ENCODE results near the gene TNFAIP6.
"Not testable (repeated sequence)": the region's sequence is repeated elsewhere in the genome, so short reads cannot be mapped to it uniquely, and the experiment has no call there.

Gene TNFAIP6

GRCh38 chr2:151357359-151357758, at the start of gene TNFAIP6:
Gene TNFAIP6 (plus strand): TSS chr2:151357592. CDS start chr2:151357667, 75 bp downstream.
- no peak for DNase-seq

GRCh38 chr2:151310313-151310712, 47.1 kb upstream of the TNFAIP6 start:
- DNase-seq, result not testable (repeated sequence)

DNA sequence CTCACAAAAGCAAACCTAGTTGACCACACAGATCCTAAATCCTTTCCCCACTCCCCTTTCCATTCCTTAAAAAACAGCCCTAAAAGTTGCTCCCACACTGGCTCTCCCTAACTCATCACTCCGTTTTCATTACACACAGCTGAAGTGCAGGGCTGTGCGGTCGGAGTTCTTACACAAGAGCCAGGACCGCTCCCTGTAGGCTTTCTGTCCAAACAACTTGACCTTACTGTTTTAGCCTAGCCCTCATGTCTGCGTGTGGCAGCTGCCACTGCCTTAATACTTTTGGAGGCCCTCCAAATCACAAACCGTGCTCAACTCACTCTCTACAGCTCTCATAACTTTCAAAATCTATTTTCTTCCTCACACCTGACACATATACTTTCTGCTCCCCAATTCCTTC, 45.0 kb upstream of the TNFAIP6 start:
- DNase-seq, result not testable (repeated sequence)

GRCh38 chr2:151315381-151315903, 42.0 kb upstream of the TNFAIP6 start:
- no peak for DNase-seq

DNA sequence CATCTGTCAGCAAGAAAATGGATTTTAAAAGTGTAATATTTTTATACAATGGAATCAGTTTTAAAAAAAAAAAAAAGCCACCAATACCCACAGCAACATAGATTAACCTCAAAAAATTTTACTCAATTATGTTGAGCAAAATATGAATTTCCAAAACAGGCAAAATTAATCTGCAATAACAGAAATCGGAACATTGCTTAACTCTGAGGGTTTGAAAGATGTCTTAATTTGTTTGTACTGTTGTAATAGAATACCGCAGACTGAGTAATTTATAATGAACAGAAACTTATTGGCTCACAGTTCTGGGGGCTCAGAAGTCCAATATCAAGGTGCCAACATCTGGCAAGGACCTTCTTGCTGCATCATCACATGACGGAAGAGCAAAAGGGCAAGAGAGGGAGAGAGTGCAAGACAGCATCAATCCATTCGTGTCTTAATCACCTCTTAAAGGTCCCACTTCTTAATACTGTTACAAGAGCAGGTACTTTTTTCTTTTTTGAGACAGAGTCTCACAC, 31.8 kb upstream of the TNFAIP6 start:
- DNase-seq, result no peak

DNA sequence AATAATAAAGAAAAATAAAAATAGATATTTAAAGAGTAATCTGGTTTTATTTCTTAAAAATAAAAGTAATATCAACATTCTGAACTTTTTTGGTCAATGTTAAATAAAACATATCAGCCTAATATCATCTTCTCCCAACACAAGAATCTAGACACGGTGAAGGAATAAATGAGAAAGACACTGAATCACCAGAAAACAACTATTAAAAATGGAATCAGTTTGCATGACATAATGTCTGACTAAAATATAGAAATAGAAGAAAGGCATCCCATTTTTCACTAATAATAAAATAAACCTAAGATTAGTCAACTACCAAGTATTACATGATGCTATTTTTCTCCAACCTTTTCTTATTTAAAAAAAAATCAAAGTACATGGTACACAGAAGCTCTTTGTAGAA, 30.8 kb upstream of the TNFAIP6 start:
- no peak for DNase-seq

DNA sequence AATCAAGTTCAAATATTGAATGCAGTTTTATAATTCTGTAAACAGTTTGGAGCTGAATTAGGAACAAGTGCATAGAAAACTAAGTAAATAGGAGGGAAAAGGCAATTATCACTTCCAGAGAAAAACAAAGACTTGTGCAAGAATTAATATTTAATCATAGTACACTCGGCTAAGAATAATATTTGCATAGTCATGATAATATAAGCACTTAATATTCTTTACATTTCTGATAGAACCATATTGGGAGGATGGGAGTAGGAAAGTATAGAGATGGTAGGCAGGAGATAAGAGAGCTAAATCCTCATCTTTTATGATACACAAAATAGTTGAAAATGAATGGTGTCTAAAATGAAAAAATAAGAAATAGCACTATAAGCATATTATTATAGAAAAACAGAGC, 27.4 kb upstream of the TNFAIP6 start:
- no peak for DNase-seq

DNA sequence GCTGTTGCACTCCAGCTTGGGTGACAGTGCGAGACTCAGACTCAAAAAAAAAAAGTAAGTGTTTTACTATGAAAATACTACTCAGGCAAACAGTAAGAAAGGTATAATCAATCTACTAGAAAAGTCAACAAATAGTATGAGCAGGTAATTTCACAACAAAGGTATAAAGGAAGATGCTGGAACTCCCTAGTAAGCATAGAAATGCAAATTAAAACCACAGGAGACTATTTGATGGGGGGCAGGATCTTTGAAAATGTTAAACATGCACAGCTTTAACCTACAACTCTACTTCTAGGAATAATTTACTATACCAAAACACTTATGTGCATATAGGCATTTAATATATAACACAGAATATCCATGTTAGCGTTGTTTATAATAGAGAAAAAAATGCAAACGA, 24.3 kb upstream of the TNFAIP6 start:
- no peak for DNase-seq

DNA sequence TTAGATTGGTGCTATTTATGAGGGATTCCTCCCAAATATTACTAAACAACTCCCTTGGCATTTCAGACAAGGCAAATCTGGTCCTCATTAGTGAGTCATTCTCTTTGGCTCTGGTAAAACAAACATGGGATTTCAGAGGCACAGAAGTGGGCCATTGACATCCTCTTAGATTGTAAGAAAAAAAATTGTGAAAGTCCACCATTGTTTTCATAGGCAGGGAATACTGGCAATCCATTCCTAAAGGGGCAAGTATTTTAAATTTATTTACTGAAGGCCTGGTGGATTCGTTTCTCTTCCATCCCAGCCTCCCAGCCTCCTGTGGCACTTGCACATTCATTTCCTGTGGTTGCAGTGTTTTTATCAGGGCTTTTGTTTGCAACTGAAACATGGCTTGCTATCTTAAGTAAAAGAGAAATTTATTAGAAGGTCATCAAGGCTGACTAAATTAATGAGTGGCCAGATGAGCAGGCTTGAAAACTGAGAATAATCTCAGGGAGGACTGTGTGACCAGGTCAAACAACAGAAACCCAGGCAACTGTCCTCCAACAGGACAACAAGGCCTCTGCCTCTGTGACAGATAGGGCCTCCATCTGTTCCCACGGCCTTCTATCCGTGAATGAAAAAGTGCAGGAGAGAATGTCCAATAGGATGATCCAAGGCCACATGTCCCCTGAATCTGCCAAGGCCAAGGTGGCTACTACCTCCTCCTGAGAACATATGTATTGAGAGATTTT, 23.1 kb upstream of the TNFAIP6 start:
- no peak for DNase-seq

DNA sequence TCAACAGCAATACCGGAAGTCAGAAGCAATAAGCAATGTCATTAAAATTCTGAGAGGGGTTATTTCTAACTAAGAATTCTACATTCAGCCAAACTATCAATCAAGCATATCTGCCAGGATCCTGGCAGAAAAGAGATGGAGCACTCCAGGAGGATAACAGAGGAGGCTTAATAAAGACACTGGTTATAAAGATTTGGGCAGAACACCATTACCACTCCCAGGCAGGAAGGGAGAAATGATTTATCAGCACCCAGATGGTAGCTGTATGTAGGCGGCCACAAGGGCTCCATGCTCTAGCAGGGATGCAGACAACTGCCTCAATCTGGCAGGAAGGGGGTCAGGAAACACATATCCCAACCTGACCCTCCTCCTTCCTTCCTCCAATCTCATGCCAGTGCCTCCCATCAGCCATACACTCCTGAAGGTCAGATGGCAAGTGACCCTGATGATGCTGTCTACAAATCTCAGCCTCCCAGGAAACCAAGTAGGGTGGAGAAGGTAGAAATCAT, 20.5 kb upstream of the TNFAIP6 start:
- no peak for DNase-seq

DNA sequence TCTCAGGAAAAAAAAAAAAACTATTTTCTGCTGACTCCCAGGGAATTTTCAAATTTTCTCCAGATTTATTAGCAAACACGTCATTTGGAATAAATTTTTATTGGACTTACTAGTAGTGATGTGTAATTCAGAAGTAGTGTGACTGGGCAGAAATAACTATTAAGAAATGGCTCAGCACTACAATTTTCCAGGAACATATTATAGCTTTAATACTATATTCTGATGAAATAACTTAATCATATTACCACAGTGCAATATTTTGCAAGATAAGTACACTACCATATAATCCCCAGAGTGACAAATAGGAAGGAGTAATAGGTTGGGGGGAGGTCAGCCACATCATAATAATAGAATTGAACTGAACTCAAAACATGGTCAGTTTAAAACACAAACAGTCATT, 19.7 kb upstream of the TNFAIP6 start:
- DNase-seq, result no peak

DNA sequence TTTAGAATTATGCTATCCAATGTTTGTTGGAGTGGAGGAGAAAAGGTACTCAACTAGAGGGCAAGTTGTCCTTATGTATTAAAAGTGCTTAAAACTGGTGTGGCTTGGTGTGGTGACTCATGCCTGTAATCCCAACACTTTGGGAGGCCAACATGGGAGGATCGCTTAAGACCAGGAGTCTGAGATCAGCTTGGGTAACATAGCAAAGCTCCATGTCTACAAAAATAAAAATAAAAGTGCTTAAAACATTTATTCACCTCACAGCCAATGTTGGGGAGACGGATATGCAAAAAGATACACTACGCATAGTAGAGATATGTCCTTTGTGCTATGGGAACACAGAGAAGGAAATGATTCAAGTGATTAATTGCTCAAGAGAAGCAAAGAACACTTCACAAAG, 19.3 kb upstream of the TNFAIP6 start:
- DNase-seq, result no peak

GRCh38 chr2:151343073-151343472, 14.3 kb upstream of the TNFAIP6 start:
- no peak for DNase-seq

GRCh38 chr2:151344191-151344590, 13.2 kb upstream of the TNFAIP6 start:
- DNase-seq, result not testable (repeated sequence)

DNA sequence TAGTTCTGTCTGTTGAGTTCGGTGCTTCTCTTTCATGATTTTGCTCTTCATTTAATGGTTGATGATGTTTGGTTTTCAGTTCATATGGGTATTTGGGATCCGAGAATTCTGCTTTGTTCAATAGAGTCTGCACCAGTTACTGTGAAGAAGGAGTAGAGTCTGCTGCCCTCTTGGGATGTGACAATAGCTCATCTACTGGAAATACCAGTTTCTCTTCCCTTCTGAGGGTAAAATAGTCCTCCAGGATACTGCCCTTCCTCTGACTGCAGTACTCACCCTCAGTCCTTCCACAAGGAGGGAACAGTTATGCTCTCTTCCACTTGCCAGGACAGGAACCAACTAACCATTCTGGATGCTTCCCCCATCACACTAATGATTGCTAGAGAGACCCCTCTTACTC, 12.5 kb upstream of the TNFAIP6 start:
- no peak for DNase-seq

- no peak for DNase-seq
Observed at GRCh38 chr2:151347294-151347693, 10.1 kb upstream of the TNFAIP6 start.

- no peak for DNase-seq
Observed at GRCh38 chr2:151347906-151348305, 9.5 kb upstream of the TNFAIP6 start.

- DNase-seq, result no peak
Observed at GRCh38 chr2:151350579-151351195, 6.7 kb upstream of the TNFAIP6 start.

DNA sequence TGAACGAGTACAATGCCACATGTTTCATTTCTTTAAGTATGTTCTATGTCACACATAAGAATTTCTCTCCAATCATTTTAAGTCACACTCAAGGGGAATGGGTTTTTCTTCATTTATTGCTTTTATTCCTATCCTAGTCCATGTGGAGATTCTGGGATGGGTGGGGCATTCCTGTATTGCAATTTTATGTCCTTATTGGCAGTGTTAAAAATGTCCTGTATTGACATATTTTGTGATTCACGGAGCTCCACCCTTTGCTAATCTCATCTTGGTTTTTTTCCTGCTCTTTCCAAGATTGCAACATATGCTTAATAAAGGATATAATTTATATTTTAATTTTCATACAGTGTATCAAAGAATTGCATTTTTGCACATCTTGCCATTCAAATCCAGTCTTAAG, 3.4 kb upstream of the TNFAIP6 start:
- DNase-seq, result no peak

DNA sequence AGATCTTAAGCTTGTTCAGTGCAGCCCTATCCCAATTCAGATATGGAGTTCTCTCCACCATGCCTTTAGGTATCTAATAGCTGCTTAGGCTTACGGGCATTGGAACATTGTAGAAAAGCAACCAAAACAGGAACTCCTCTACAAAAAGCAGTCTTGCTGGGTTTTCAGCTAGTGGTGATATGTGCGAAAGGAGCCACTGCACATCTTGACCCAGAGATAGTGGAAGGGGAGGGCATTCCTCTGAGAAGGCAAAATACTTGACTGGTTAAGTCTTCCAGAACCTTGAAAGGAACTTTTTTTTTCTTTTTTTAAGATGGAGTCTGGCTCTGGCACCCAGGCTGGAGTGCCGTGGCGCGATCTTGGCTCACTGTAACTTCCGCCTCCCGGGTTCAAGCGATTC, 2.6 kb upstream of the TNFAIP6 start:
- DNase-seq, result no peak

DNA sequence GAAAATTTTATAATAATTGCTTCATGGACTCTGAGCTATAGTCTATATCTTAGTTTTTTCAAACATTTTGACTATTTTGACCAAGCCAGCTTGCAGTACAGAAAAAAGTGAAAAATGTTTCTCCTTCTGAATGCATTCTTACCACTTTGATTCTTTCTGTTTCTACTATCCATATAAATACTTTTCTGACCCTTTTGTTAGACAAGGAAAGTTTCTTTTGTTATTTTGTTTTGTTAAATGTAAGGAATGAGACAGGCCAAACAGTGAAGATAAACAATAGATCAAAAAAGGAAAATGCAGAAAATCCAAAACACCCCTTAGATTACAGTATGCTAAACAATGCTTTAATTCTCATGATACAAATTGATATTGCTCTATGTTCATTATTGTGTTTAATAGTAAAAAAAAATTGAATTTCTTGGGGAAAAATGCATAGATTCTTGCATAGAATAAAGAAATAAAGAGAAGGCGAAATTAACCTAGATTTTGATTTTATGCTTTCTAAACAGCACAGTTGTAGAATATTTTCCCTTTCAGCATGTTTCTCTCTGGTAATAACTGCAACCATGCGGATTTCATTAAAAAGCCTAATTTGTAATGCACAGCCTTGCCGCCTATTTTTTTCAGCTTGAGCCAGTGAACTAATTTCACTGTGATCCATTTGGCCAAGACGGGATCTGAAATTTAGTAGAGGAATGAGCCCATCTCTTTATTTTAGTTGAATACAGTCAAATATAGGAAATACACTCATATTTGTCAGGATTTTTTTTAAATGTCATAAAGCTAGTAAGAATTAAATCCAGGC, 976 bp downstream of the TNFAIP6 start:
- no peak for DNase-seq

DNA sequence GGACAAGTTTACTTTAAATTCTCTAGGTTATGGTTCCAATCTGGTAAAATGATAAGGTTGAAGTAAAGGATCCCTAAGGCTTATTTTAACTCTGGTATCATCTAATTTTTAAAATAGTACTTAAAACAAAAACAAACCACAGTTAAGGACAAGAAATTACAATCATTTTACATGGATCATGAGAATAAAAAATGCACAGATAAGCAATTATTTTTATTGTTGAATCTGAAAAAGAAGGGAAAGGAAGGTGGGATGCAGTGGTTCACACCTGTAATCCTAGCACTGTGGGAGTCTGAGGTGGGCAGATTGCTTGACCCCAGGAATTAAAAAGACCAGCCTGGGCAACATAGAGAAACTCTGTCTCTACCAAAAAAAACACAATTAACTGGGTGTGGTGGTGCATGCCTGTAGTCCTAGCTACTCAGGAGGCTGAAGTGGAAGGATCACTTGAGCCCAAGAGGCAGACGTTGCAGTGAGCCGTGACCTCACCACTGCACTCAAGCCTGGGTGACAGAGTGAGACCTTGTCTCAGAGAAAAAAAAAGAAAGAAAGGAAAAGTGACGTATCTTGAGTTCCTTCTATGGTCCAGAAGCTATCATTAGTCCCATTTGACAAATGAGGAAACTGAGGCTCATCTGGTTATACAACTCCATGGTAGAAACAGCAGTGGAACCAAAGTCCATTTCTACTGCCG, 2.5 kb downstream of the TNFAIP6 start:
- DNase-seq, result no peak

Measured in 8988T (cell line).